Right lobe of liver (tissue), 6 donors: Measurements from ENCODE around the gene MEGF10. TPM values are rescaled to one million over a fixed set of nuclear protein-coding genes. Genes with fewer than 3 reads are reported as not detected.

Experiments used
- ATAC-seq, 4 donors: fragments of 200-7000 bp; cut with Tn5 transposase; one replicate each; pipeline ENCODE4 v1.9.1; 2020; ENCODE audit warnings: mild to moderate bottlenecking in 4 of 4, moderate library complexity in 4 of 4
- DNase-seq, 3 donors: peaks; one replicate each; pipeline ENCODE4 v3.0.0-alpha.2; 2020
- H3K27ac ChIP-seq, 3 donors: fragments of 200-600 bp; one replicate each; pipeline ENCODE4 v1.8.0; 2022
- H3K27me3 ChIP-seq, 2 donors: fragments of 200-600 bp; one replicate each; pipeline ENCODE4 v1.8.0; 2022
- H3K36me3 ChIP-seq, 4 donors: fragments of 200-600 bp; sonication (generic) in 1 of 4; one replicate each; pipeline versions ENCODE4 v1.5.1 to v1.8.0; 2017 to 2022; ENCODE audit warnings: control low read depth in 1 of 4
- H3K4me1 ChIP-seq, 4 donors: fragments of 200-600 bp; sonication (generic) in 1 of 4; one replicate each; pipeline versions ENCODE4 v1.5.1 to v1.8.0; 2017 to 2022; ENCODE audit warnings: control low read depth in 1 of 4
- H3K4me3 ChIP-seq, 3 donors: fragments of 200-600 bp; one replicate each; pipeline ENCODE4 v1.8.0; 2022
- H3K9me3 ChIP-seq, 4 donors: fragments of 200-600 bp; sonication (generic) in 1 of 4; one replicate each; pipeline versions ENCODE4 v1.5.1 to v1.8.0; 2017 to 2022; ENCODE audit warnings: control low read depth in 1 of 4
- POLR2A ChIP-seq: fragments of 450-650 bp; IDR thresholded peaks from one replicate; pipeline ENCODE4 v1.6.1; 2017; ENCODE audit warnings: antibody characterized with exemption, mild to moderate bottlenecking
- WGBS: methylation state at CpG from one replicate; pipeline ENCODE4 v1.1.6; 2018; ENCODE audit warnings: low coverage, low lambda C conversion rate; ENCODE audit not compliant: insufficient coverage; ENCODE audit errors: missing lambda C conversion rate; 5-methylcytosine and 5-hydroxymethylcytosine counted together
- intact Hi-C, 2 donors: fragments of 100-400 bp; cut with DNase I; formaldehyde crosslinking; loops; one replicate each; pipeline versions ENCODE4 v1.11.2 to v1.14.1; 2022
- total RNA-seq, 6 experiments: library from RNA; depleted of rRNA in 2 of 6; stranded (reverse); fragments of >200 nt in 2 of 6; fragmentation: NEBNext Ultra II Directional in 3 of 6; extraction: Animal tissue kit (Norgen Biotek cat#: 25700) in 3 of 6; gene quantifications; one replicate each; pipeline versions ENCODE4 v1.1.0 to v1.2.4, GENCODE V29; 2016 to 2023
- TF ChIP-seq, protein P1 (sequence below), 4 donors: fragments of 200-600 bp in 3 of 4; fragments of 450-650 bp in 1 of 4; IDR thresholded peaks; one replicate each; pipeline versions ENCODE4 v1.5.1 to v1.8.0; 2016 to 2022; ENCODE audit warnings: antibody characterized with exemption in 4 of 4, mild to moderate bottlenecking in 2 of 4
- donor health status: DM: no; HTN: yes; CAD: no.
- donor health status: DM: no; HTN: no; CAD: no.
- donor health status: DM: no; HTN: no; CAD: no.
- donor health status: DM: no; HTN: yes; CAD: no.
- donor health status: DM: no; HTN: yes; CAD: no.

Gene MEGF10
- total RNA-seq, 6 experiments from 2014 or later: 0.42 to 1.4 (median 0.75) TPM

DNA sequence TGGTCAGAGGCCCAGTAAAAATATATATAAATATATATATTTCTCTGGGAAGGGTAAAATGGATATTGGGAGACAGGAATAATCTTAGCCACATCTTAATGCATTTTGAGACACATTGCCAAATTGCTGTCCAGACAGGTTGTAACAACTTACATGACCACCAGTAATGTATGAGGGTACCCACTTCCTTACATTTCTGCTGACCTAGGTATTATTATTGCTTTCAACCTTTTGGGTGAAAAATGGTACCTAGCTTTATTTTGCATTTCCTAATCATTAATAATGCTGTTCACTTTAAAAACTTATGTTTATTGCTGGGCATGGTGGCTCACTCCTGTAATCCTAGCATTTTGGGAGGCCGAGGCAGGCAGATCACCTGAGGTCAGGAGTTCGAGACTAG, 61.5 kb downstream of the MEGF10 start:
- intact Hi-C loops: no loop called here
- 96% methylated on average over 2 of the region's 2 CpGs for WGBS
- Histone ChIP-seq H3K27ac (no peak overlapping the region), H3K36me3 (no peaks in the 10 kb centered on the region), H3K4me3 (no peak overlapping the region), H3K9me3 (no peaks in the 10 kb centered on the region), H3K4me1 (peaks cover 0 to 7% (median 0%) of the 10 kb centered on the region in 4 donors), H3K27me3 (peaks cover 5 to 7% of the 10 kb centered on the region in 2 donors)
- DNase-seq (no peak), ATAC-seq (no peak)
- TF ChIP-seq POLR2A: no peak
- TF ChIP-seq, protein P1, sequence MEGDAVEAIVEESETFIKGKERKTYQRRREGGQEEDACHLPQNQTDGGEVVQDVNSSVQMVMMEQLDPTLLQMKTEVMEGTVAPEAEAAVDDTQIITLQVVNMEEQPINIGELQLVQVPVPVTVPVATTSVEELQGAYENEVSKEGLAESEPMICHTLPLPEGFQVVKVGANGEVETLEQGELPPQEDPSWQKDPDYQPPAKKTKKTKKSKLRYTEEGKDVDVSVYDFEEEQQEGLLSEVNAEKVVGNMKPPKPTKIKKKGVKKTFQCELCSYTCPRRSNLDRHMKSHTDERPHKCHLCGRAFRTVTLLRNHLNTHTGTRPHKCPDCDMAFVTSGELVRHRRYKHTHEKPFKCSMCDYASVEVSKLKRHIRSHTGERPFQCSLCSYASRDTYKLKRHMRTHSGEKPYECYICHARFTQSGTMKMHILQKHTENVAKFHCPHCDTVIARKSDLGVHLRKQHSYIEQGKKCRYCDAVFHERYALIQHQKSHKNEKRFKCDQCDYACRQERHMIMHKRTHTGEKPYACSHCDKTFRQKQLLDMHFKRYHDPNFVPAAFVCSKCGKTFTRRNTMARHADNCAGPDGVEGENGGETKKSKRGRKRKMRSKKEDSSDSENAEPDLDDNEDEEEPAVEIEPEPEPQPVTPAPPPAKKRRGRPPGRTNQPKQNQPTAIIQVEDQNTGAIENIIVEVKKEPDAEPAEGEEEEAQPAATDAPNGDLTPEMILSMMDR (IDR thresholded peaks at IDR 0.05): no peak

- H3K36me3 ChIP-seq: no peaks in the 10 kb centered on the region
- intact Hi-C loops: no loop called here
- H3K4me3 ChIP-seq: no peak overlapping the region
- ATAC-seq (no peak), DNase-seq (no peak)
- H3K4me1 ChIP-seq: peaks cover 0 to 7% (median 0%) of the 10 kb centered on the region in 4 donors
- 51% methylated on average over 2 of the region's 5 CpGs for WGBS
- no peak for TF ChIP-seq POLR2A
- TF ChIP-seq, protein P1 (IDR thresholded peaks at IDR 0.05): no peak
- H3K27ac ChIP-seq: no peak overlapping the region
- H3K27me3 ChIP-seq: no peaks in the 10 kb centered on the region
- H3K9me3 ChIP-seq: no peaks in the 10 kb centered on the region
Measured at GRCh38 chr5:127353327-127353726, 62.7 kb downstream of the MEGF10 start.

GRCh38 chr5:127353796-127354195, 63.2 kb downstream of the MEGF10 start:
- H3K9me3 ChIP-seq: no peaks in the 10 kb centered on the region
- no peaks in the 10 kb centered on the region for H3K36me3 ChIP-seq
- peak; percentile 82 to 99 (median 92) for ATAC-seq
- 27% methylated on average over 4 of the region's 4 CpGs for whole genome bisulfite sequencing
- H3K27me3 ChIP-seq: no peaks in the 10 kb centered on the region
- H3K27ac ChIP-seq: no peak overlapping the region
- intact Hi-C loops: no loop called here
- peaks cover 0 to 7% (median 0%) of the 10 kb centered on the region in 4 donors for H3K4me1 ChIP-seq
- TF ChIP-seq, protein P1 (IDR thresholded peaks at IDR 0.05): no peak
- no peak for TF ChIP-seq POLR2A
- peak in 1 of 3 donors; percentile 21 for DNase-seq
- no peak overlapping the region for H3K4me3 ChIP-seq

- Histone ChIP-seq H3K4me1 (peaks cover 0 to 7% (median 0%) of the 10 kb centered on the region in 4 donors), H3K4me3 (no peak overlapping the region), H3K27me3 (no peaks in the 10 kb centered on the region), H3K27ac (no peak overlapping the region), H3K9me3 (no peaks in the 10 kb centered on the region), H3K36me3 (no peaks in the 10 kb centered on the region)
- no peak for ATAC-seq
- intact Hi-C loops: no loop called here
- no peak for DNase-seq
- TF ChIP-seq POLR2A: no peak
- TF ChIP-seq, protein P1 (IDR thresholded peaks at IDR 0.05): no peak
- 74% methylated on average over 7 of the region's 7 CpGs for WGBS
Measured at GRCh38 chr5:127355337-127355736, 64.7 kb downstream of the MEGF10 start.

GRCh38 chr5:127358284-127358683, 67.7 kb downstream of the MEGF10 start:
- WGBS: 68% methylated on average over 2 of the region's 2 CpGs
- Histone ChIP-seq H3K4me3 (no peak overlapping the region), H3K27ac (no peak overlapping the region), H3K36me3 (no peaks in the 10 kb centered on the region), H3K9me3 (no peaks in the 10 kb centered on the region), H3K4me1 (peaks cover 0 to 7% (median 0%) of the 10 kb centered on the region in 4 donors), H3K27me3 (no peaks in the 10 kb centered on the region)
- no peak for TF ChIP-seq POLR2A
- TF ChIP-seq, protein P1 (IDR thresholded peaks at IDR 0.05): no peak
- DNase-seq: no peak
- intact Hi-C loops: no loop called here
- ATAC-seq: no peak
